Ammon's horn (tissue), 1 donor: ENCODE measurements around the gene CSNK1G1.
"Not testable (repeated sequence)": the region's sequence is repeated elsewhere in the genome, so short reads cannot be mapped to it uniquely, and the experiment has no call there.

ENCODE experiments used
- DNase-seq: peaks from one replicate; pipeline ENCODE4 v3.0.0-alpha.2; 2016; ENCODE audit warnings: low spot score

CSNK1G1 gene

GRCh38 chr15:64355944-64356709 lies at the start of gene CSNK1G1:
Gene CSNK1G1, minus strand, starts transcription at chr15:64356173. Its CDS starts 55,674 bp downstream, at chr15:64300499.
- DNase-seq, result peak; percentile 99

- no peak for DNase-seq
Observed at GRCh38 chr15:64400583-64400982, 44.6 kb upstream of the CSNK1G1 start.

- DNase-seq, result no peak
Observed at GRCh38 chr15:64398575-64398974, 42.6 kb upstream of the CSNK1G1 start.

GRCh38 chr15:64396789-64397188 lies 40.8 kb upstream of the CSNK1G1 start:
- DNase-seq, result no peak

GRCh38 chr15:64392471-64392870 lies 36.5 kb upstream of the CSNK1G1 start:
- not testable (repeated sequence) for DNase-seq

GRCh38 chr15:64389036-64389435 lies 33.1 kb upstream of the CSNK1G1 start:
- DNase-seq, result no peak

- DNase-seq, result peak; percentile 97
Observed at GRCh38 chr15:64387562-64388168, 31.7 kb upstream of the CSNK1G1 start, which contains the start of gene TRIP4. Gene TRIP4, plus strand, starts transcription at chr15:64387836. Its CDS starts 28 bp downstream, at chr15:64387864.

GRCh38 chr15:64386291-64386690 lies 30.3 kb upstream of the CSNK1G1 start:
- no peak for DNase-seq

- DNase-seq, result no peak
Observed at GRCh38 chr15:64383760-64384159, 27.8 kb upstream of the CSNK1G1 start.

GRCh38 chr15:64381000-64381751 lies 25.2 kb upstream of the CSNK1G1 start, which contains the start of gene PCLAF:
Gene PCLAF, minus strand, starts transcription at chr15:64381441. Its CDS starts 70 bp downstream, at chr15:64381371.
- peak; percentile 97 for DNase-seq

GRCh38 chr15:64380130-64380870 lies 24.3 kb upstream of the CSNK1G1 start:
- not testable (repeated sequence) for DNase-seq

GRCh38 chr15:64379216-64379960 lies 23.4 kb upstream of the CSNK1G1 start:
- peak; percentile 15 for DNase-seq

- DNase-seq, result no peak
Observed at GRCh38 chr15:64373360-64373759, 17.4 kb upstream of the CSNK1G1 start.

- not testable (repeated sequence) for DNase-seq
Observed at GRCh38 chr15:64371383-64371782, 15.4 kb upstream of the CSNK1G1 start.

GRCh38 chr15:64369078-64369607 lies 13.2 kb upstream of the CSNK1G1 start:
- DNase-seq, result no peak

- no peak for DNase-seq
Observed at GRCh38 chr15:64361259-64361658, 5.3 kb upstream of the CSNK1G1 start.

GRCh38 chr15:64356710-64357040 lies 702 bp upstream of the CSNK1G1 start:
- no peak for DNase-seq

- peak; percentile 4 for DNase-seq
Observed at GRCh38 chr15:64355348-64355943, 527 bp downstream of the CSNK1G1 start.

- no peak for DNase-seq
Observed at GRCh38 chr15:64354688-64355344, 1.2 kb downstream of the CSNK1G1 start.

- no peak for DNase-seq
Observed at GRCh38 chr15:64351265-64351664, 4.7 kb downstream of the CSNK1G1 start.
